H9 (cell line): ENCODE data around the gene PEX10. TPM values are rescaled to one million over a fixed set of nuclear protein-coding genes. Genes with fewer than 3 reads are reported as not detected.

Experiments used
- DNase-seq: peaks from one replicate; pipeline ENCODE4 v3.0.0-alpha.2; 2017
- H2AFZ ChIP-seq: one replicate; pipeline ENCODE4 v1.6.1; 2013; ENCODE audit warnings: mild to moderate bottlenecking, low read length, control low read depth, moderate library complexity
- H2AK5ac ChIP-seq: 2 replicates; pipeline ENCODE4 v1.6.1; 2013; ENCODE audit warnings: low read length, control low read depth, mixed read lengths; ENCODE audit not compliant: insufficient read length
- H2BK120ac ChIP-seq: one replicate; pipeline ENCODE4 v1.6.1; 2013; ENCODE audit warnings: low read depth, mild to moderate bottlenecking, low read length, control low read depth, inconsistent platforms; ENCODE audit not compliant: poor library complexity, severe bottlenecking
- H2BK12ac ChIP-seq: 2 replicates; pipeline ENCODE4 v1.6.1; 2013; ENCODE audit warnings: low read length, control low read depth, mixed read lengths, low read depth; ENCODE audit not compliant: insufficient read length
- H2BK15ac ChIP-seq: 2 replicates; pipeline ENCODE4 v1.6.1; 2013; ENCODE audit warnings: low read depth, low read length, control low read depth
- H2BK20ac ChIP-seq: one replicate; pipeline ENCODE4 v1.6.1; 2013; ENCODE audit warnings: low read depth, mild to moderate bottlenecking, low read length, control low read depth, inconsistent platforms; ENCODE audit not compliant: poor library complexity, severe bottlenecking
- H2BK5ac ChIP-seq: 2 replicates; pipeline ENCODE4 v1.6.1; 2013; ENCODE audit warnings: low read length, control low read depth, mixed read lengths; ENCODE audit not compliant: insufficient read length
- H3K14ac ChIP-seq: 2 replicates; pipeline ENCODE4 v1.6.1; 2013; ENCODE audit warnings: low read length, control low read depth; ENCODE audit not compliant: insufficient read depth
- H3K18ac ChIP-seq: 2 replicates; pipeline ENCODE4 v1.6.1; 2013; ENCODE audit warnings: low read depth, mild to moderate bottlenecking, mixed read lengths, low read length, control low read depth; ENCODE audit not compliant: insufficient read length
- H3K23ac ChIP-seq: 2 replicates; pipeline ENCODE4 v1.6.1; 2013; ENCODE audit warnings: low read length, control low read depth, mixed read lengths, low read depth; ENCODE audit not compliant: insufficient read length
- H3K23me2 ChIP-seq: 2 replicates; pipeline ENCODE4 v1.6.1; 2013; ENCODE audit warnings: low read depth, mild to moderate bottlenecking, mixed read lengths, low read length, control low read depth; ENCODE audit not compliant: insufficient read length, poor library complexity, severe bottlenecking
- H3K27ac ChIP-seq: 2 replicates; pipeline ENCODE4 v1.5.1; 2013; ENCODE audit warnings: low read length, control low read depth, mixed read lengths, low read depth; ENCODE audit not compliant: insufficient read length
- H3K27me3 ChIP-seq: 2 replicates; pipeline ENCODE4 v1.6.1; 2013; ENCODE audit warnings: low read length, control low read depth, inconsistent platforms; ENCODE audit not compliant: insufficient read depth
- H3K4ac ChIP-seq: 2 replicates; pipeline ENCODE4 v1.6.1; 2013; ENCODE audit warnings: low read depth, mild to moderate bottlenecking, control low read depth, inconsistent platforms, low read length, moderate library complexity
- H3K4me1 ChIP-seq: 2 replicates; pipeline ENCODE4 v1.6.1; 2013; ENCODE audit warnings: low read length, control low read depth, inconsistent platforms; ENCODE audit not compliant: insufficient read depth
- H3K4me2 ChIP-seq: 2 replicates; pipeline ENCODE4 v1.6.1; 2013; ENCODE audit warnings: low read length, control low read depth, mixed read lengths; ENCODE audit not compliant: insufficient read length, insufficient read depth
- H3K56ac ChIP-seq: 2 replicates; pipeline ENCODE4 v1.6.1; 2013; ENCODE audit warnings: low read depth, mild to moderate bottlenecking, mixed read lengths, low read length, control low read depth; ENCODE audit not compliant: insufficient read length
- H3K79me1 ChIP-seq: 2 replicates; pipeline ENCODE4 v1.6.1; 2013; ENCODE audit warnings: low read depth, mild to moderate bottlenecking, moderate library complexity, low read length, control low read depth, inconsistent platforms; ENCODE audit not compliant: insufficient read depth, poor library complexity, severe bottlenecking
- H3K79me2 ChIP-seq: 2 replicates; pipeline ENCODE4 v1.6.1; 2013; ENCODE audit warnings: low read length, control low read depth, inconsistent platforms; ENCODE audit not compliant: insufficient read depth
- H3K9ac ChIP-seq: 2 replicates; pipeline ENCODE4 v1.6.1; 2013; ENCODE audit warnings: low read length, control low read depth, mixed read lengths; ENCODE audit not compliant: insufficient read length; ENCODE audit errors: extremely low read depth
- H3K9me3 ChIP-seq: one replicate; pipeline ENCODE4 v1.6.1; 2013; ENCODE audit warnings: low read depth, low read length, inconsistent platforms; ENCODE audit not compliant: control insufficient read depth
- H3T11ph ChIP-seq: one replicate; pipeline ENCODE4 v1.6.1; 2013; ENCODE audit warnings: mild to moderate bottlenecking, low read length, control low read depth, inconsistent platforms
- H4K20me1 ChIP-seq: one replicate; pipeline ENCODE4 v1.6.1; 2013; ENCODE audit not compliant: control insufficient read depth, insufficient read length, insufficient read depth
- H4K5ac ChIP-seq: 2 replicates; pipeline ENCODE4 v1.6.1; 2013; ENCODE audit warnings: low read depth, mild to moderate bottlenecking, mixed read lengths, low read length, control low read depth; ENCODE audit not compliant: insufficient read length
- H4K8ac ChIP-seq: replicated peaks from 2 replicates; pipeline ENCODE4 v1.6.1; 2013; ENCODE audit warnings: low read length, control low read depth, mixed read lengths, low read depth; ENCODE audit not compliant: insufficient read length
- H4K91ac ChIP-seq: 2 replicates; pipeline ENCODE4 v1.6.1; 2013; ENCODE audit warnings: low read depth, mild to moderate bottlenecking, moderate library complexity, mixed read lengths, low read length, control low read depth; ENCODE audit not compliant: insufficient read length
- H3K27ac Mint-ChIP-seq, 3 experiments: 2 replicates in 2 of 3; 3 replicates in 1 of 3; pipeline ENCODE4 v1.8.0; 2020 to 2021; ENCODE audit warnings: mixed read lengths in 3 of 3, mild to moderate bottlenecking in 1 of 3, moderate library complexity in 1 of 3
- H3K27me3 Mint-ChIP-seq: 2 replicates; pipeline ENCODE4 v1.8.0; 2021; ENCODE audit warnings: low read depth, mild to moderate bottlenecking, moderate library complexity, mixed read lengths
- H3K36me3 Mint-ChIP-seq, 3 experiments: 2 replicates in 2 of 3; 3 replicates in 1 of 3; pipeline ENCODE4 v1.8.0; 2020 to 2021; ENCODE audit warnings: low read depth in 3 of 3, mixed read lengths in 3 of 3; ENCODE audit not compliant: insufficient read depth in 1 of 3
- H3K4me1 Mint-ChIP-seq, 2 experiments: 2 replicates each; pipeline ENCODE4 v1.8.0; 2020; ENCODE audit warnings: mixed read lengths in 2 of 2
- H3K4me3 Mint-ChIP-seq, 2 experiments: 2 replicates in 1 of 2; 3 replicates in 1 of 2; pipeline ENCODE4 v1.8.0; 2020 to 2021; ENCODE audit warnings: mild to moderate bottlenecking in 2 of 2, mixed read lengths in 2 of 2, moderate library complexity in 1 of 2
- H3K9me3 Mint-ChIP-seq, 2 experiments: 2 replicates in 1 of 2; 3 replicates in 1 of 2; pipeline ENCODE4 v1.8.0; 2020; ENCODE audit warnings: mild to moderate bottlenecking in 2 of 2, mixed read lengths in 2 of 2, moderate library complexity in 1 of 2
- WGBS: extraction: QIAGEN DNeasy Blood & Tissue Kit; methylation state at CpG from one replicate; pipeline ENCODE4 v1.1.7; 2013; ENCODE audit warnings: missing lambda C conversion rate, low lambda C conversion rate, mixed read lengths; ENCODE audit not compliant: insufficient read length; ENCODE audit errors: extremely low coverage; 5-methylcytosine and 5-hydroxymethylcytosine counted together
- total RNA-seq: library from RNA; stranded (reverse); gene quantifications from 2 replicates; pipeline ENCODE4 v1.2.1, GENCODE V29; 2021
- TF ChIP-seq, protein P1 (sequence below): fragments of 200-600 bp; sonication (generic); conservative IDR thresholded peaks from 3 replicates; pipeline ENCODE4 v1.8.0; 2021; ENCODE audit warnings: antibody characterized with exemption, mild to moderate bottlenecking

The PEX10 gene
- total RNA-seq, 1 experiment from 2014 or later, result 34.4 TPM

DNA sequence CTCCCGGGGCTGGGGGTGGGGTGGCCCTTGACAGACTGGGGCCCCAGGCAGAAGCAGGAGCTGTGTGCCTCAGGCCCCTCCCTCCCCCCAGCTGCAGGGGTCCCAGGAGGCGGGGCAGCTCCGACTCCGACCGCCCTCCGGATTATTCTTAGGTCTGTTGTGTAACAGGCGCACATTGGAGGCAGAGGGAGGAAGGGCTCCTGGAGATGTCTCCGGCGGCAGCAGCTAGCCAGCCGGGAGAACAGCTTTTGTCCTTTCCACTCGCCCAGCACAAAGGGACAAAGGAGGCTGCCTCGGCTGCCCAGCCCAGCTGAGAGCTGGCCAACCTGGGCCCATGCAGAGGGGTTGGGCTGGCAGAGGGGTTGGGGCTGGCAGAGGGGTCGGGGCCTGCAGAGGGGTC, 34.0 kb upstream of the PEX10 start:
- Histone ChIP-seq H4K8ac (no peak overlapping the region), H3K4ac (no peak overlapping the region), H2AFZ (no peak overlapping the region), H3K27ac (no peak overlapping the region), H3K79me1 (no peaks in the 10 kb centered on the region), H3K27me3 (peaks cover 14% of the 10 kb centered on the region; the same call in 1 of the 2 replicates), H3K4me1 (no peaks in the 10 kb centered on the region; the same call in 1 of the 2 replicates), H4K20me1 (no peaks in the 10 kb centered on the region), H4K91ac (no peak overlapping the region), H3K14ac (no peak overlapping the region), H2BK12ac (no peak overlapping the region), H3T11ph (no peak overlapping the region), H3K9me3 (no peaks in the 10 kb centered on the region), H2BK15ac (no peak overlapping the region), H2BK120ac (no peak overlapping the region), H3K4me2 (no peak overlapping the region), H3K23ac (no peak overlapping the region), H4K5ac (no peak overlapping the region), H2BK20ac (no peak overlapping the region), H2BK5ac (no peak overlapping the region), H3K9ac (no peak overlapping the region), H3K79me2 (no peaks in the 10 kb centered on the region), H3K23me2 (peaks cover 6% of the 10 kb centered on the region), H3K56ac (no peak overlapping the region), H3K18ac (no peak overlapping the region), H2AK5ac (no peak overlapping the region)
- peaks cover 43% of the 10 kb centered on the region for H3K27me3 Mint-ChIP-seq
- H3K4me1 Mint-ChIP-seq, result peaks cover 3 to 15% of the 10 kb centered on the region in 2 experiments; a peak in 3 of 4 replicates
- no peak for DNase-seq
- TF ChIP-seq, protein P1, sequence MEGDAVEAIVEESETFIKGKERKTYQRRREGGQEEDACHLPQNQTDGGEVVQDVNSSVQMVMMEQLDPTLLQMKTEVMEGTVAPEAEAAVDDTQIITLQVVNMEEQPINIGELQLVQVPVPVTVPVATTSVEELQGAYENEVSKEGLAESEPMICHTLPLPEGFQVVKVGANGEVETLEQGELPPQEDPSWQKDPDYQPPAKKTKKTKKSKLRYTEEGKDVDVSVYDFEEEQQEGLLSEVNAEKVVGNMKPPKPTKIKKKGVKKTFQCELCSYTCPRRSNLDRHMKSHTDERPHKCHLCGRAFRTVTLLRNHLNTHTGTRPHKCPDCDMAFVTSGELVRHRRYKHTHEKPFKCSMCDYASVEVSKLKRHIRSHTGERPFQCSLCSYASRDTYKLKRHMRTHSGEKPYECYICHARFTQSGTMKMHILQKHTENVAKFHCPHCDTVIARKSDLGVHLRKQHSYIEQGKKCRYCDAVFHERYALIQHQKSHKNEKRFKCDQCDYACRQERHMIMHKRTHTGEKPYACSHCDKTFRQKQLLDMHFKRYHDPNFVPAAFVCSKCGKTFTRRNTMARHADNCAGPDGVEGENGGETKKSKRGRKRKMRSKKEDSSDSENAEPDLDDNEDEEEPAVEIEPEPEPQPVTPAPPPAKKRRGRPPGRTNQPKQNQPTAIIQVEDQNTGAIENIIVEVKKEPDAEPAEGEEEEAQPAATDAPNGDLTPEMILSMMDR, result no peak
- no peak overlapping the region for H3K27ac Mint-ChIP-seq
- no peaks in the 10 kb centered on the region for H3K36me3 Mint-ChIP-seq
- H3K4me3 Mint-ChIP-seq, result no peak overlapping the region
- no CpG with 5 or more reads among the region's 13 CpGs for WGBS
- no peaks in the 10 kb centered on the region for H3K9me3 Mint-ChIP-seq
